C1 segment of cervical spinal cord (tissue), 14 donors: ENCODE measurements around the gene SLC25A25.

Source experiments
- DNase-seq, 14 donors: peaks; one replicate each; lab custom pipeline; 2025; lab: John Stamatoyannopoulos, UW

Gene SLC25A25

GRCh38 chr9:128145536-128145935 lies 77.5 kb downstream of the SLC25A25 start:
- no peak for DNase-seq

- DNase-seq, result no peak
Observed at GRCh38 chr9:128145951-128146351, 77.9 kb downstream of the SLC25A25 start.

- DNase-seq, result no peak
Observed at GRCh38 chr9:128146591-128147120, 78.6 kb downstream of the SLC25A25 start.

GRCh38 chr9:128148509-128149000 lies 80.5 kb downstream of the SLC25A25 start:
- no peak for DNase-seq

DNA sequence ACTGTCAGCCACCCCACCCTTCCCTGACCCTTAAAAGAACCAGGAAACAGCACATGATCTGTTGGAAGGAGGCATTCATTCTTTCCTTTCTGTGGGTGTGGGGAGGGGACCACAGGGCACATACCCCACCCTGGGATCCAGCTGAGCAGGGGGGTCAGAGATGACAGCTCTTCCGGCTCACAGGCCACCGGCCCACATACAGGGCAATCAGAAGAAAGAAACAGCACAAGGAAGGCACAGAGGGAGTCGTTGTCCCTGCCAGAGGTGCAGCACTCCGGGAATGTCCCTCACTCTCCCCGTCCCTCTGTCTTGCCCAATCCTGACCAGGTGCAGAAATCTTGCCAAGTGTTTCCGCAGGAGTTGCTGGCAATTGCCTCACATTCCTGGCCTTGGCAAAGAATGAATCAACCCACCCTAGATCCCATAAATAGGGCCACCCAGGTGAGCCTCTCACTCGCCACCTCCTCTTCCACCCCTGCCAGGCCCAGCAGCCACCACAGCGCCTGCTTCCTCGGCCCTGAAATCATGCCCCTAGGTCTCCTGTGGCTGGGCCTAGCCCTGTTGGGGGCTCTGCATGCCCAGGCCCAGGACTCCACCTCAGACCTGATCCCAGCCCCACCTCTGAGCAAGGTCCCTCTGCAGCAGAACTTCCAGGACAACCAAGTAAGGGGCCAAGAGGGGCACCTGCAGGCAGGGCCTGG lies 81.1 kb downstream of the SLC25A25 start, which contains the start of gene LCN2:
LCN2 (plus strand) TSS at position 453 of the 701 bp plus-strand sequence; CDS start at position 526, 73 bp downstream.
- DNase-seq, result no peak

DNA sequence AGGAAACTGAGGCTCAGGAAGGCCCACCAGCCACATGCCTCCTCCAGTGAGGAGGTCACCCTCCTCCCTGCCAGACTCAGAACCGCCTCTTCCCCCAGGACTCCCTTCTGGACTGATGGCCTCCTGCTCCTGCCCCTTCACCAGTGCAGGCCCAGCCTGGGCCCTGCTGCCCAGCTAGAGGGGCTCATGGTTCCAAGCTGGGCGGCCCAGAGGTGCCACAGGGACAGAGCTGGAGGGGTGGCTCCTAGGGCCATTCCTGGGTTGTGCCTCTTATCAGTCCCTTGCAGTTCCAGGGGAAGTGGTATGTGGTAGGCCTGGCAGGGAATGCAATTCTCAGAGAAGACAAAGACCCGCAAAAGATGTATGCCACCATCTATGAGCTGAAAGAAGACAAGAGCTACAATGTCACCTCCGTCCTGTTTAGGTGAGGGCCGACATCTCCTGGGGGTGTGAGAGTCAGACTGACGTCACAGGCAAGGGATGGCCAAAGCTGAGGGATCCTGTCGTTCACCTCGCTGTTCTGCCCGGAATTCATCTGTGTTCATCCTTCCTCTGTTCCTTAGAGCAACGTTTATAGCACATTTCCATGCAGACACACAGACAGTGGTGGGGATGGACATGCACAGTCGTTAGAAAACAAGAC lies 82.0 kb downstream of the SLC25A25 start:
- no peak for DNase-seq

- DNase-seq, result no peak
Observed at GRCh38 chr9:128150594-128151308, 82.7 kb downstream of the SLC25A25 start.

DNA sequence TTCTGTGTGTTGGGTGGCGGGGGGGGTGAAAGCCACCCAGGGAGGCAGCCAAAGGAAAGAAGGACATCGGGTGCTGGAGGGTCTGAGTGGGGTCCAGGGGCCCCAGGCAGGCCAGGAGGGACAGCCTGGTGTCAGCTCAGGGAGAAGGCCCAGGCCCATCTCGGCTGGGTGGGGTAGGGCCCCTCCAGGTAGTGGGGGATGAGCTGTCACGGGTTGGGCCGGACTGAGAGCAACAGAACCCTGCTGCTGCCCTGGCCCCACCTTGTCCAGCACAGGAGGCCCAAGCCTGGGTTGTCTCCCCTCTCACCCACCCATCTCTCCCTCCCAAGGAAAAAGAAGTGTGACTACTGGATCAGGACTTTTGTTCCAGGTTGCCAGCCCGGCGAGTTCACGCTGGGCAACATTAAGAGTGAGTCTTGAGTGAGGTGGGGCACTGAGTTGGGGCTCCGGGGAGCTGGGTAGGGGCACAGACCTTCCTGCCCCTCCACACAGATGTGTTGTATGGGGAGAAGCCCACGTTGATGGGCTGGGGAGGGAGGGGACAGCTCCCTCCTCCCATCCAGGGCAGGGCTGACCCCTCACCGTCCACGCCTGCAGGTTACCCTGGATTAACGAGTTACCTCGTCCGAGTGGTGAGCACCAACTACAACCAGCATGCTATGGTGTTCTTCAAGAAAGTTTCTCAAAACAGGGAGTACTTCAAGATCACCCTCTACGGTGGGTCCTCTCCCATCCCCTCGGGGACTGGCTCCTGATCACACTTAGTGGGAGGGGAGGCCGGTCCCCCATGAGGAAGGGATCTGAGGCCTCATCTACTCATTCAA lies 83.5 kb downstream of the SLC25A25 start:
- no peak for DNase-seq

DNA sequence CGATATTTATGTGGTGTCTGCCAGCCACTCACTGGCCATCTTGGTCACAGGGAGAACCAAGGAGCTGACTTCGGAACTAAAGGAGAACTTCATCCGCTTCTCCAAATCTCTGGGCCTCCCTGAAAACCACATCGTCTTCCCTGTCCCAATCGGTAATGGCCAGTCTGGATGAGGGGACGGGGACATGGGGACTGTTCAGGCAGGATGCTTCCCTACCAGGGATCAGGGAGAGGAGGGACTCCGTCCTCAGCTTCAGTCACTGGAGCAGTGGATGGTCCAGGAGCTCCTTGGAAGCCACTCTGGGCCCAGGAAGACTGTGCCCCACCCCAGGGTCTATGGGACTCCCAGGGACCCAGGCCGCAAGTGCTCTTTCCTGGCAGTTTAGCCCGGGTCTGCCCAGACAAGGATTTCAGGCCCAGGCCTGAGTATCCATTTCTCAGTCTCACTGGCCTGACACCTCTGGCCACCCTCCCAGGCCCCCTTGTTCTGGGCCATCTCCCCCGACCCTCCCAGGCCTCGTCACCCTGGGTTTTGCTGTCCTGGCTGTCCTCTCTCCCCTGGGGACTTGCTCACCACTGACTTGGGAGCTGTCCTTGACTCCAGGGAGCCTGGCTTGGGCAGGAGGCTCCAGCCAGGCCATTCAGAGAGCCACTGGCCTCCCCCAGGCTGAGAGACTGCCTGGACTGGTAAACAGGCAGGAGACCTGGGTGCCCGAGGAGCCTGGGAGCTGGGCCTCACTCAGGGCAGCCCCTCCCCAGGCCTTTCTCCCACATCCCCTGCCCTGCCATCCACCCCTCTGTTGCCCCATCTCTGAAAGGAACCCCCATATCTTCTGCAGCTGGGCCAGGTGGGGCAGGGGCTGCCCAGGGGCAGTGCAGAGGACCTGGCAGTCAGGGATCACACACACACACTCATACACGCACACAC lies 84.4 kb downstream of the SLC25A25 start:
- DNase-seq, result no peak

DNA sequence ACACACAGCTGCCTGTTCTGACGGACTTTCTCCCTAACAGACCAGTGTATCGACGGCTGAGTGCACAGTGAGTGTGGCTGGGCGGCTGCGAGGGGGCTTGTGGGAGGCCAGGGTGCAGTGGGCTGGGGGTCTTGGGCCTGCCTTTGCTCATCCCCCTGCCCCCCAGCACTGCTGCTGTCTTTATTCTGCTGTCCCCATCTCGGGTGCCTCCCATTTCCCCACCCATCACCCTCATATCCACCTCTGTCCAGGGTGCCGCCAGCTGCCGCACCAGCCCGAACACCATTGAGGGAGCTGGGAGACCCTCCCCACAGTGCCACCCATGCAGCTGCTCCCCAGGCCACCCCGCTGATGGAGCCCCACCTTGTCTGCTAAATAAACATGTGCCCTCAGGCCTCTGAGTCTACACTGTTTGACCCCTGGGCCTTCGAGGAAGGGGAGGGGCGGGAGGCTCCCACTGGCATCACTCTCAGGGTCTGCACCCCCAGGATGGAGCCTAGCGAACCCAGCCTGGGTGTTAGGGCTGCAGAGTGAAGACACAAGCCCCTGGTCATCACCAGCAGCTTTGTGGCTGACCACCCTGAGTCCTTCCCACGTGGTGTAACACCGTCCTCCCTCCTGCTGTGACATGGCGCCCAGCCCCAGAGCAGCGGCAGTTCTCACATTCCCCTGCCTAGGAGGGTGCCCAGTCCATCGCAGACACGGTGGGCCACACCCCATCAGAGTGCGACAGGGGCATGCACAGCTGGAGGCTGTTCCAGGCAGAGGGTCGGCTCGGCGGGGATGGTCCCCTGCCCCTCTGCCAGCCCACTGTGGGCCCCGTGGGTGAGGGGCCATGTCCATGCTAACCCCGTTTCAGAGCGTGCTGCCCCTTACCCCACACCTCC lies 85.3 kb downstream of the SLC25A25 start:
- DNase-seq, result no peak

DNA sequence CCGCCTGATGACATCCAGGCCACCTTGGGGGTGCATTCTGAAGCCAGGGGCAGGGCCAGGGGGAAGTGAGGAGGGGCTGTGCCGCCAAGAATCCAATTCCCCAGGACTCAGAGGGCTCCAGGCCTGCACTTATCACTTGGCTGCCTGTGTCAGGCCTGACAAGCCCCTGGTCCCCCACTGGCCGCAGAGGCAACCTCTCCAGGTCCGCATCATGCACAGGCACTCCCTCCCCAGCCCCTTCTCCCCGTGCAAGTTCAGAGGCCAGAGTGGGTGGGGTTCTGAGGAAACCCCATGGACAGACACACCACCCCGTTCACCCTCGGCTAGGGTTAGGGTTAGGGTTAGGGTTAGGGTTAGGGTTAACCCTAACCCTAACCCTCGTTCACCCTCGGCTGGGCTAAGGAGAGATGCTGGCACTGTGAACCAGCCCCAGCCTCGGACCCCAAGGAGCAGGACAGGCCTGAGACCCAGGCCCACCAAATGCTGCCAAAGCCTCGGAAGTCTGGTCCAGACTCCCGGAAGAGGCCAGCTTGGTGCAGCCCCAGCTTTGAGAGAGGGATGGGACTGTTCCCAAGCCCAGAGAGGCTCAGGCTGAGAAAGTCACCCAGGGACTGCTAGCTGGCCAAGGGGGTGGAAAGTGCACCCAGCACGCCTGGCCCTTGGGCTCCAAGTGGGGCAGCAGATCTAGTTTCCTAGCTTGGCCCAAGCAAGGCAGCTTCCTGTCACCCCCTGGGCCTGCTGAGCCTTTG lies 86.1 kb downstream of the SLC25A25 start:
- no peak for DNase-seq

DNA sequence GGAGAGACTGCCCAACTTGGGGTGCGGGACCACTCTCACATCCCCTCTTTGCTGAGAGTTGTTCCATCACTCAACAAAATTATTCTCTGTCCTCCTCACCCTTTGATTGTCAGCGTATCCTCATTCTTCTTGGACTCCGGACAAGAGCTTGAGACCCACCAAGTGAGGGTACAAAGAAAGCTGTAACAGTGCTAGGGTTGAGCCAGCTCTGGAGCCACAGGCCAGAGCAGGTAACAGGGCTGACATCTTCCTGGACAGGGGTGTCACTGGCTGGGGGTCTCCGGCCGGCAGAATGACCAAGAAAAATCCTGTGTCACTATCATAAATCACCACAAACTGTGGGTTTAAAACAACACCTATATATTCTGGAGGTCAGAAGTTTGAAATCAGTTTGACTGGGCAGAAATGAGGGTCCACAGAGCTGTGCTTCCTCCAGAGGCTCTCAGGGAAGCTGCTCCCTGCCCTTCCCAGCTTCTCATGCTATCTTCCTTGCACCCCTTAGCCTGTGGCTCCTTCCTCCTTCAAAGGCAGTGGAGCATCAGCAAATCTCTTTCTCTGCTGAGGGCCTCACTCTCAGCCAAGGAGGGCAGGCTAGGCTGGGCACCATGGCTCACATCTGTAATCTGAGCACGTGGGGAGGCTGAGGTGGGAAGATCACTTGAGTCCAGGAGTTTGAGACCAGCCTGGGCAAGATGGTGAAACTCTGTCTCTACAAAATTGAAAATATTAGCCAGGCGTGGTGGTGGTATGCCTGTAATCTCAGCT lies 87.9 kb downstream of the SLC25A25 start:
- DNase-seq, result no peak
